T-helper 9 cell (primary cell): Measurements from ENCODE around the gene PIK3CD.

Source experiments
- DNase-seq: peaks from one replicate; pipeline ENCODE4 v3.0.0-alpha.2; 2020
- total RNA-seq, 2 donors: gene quantifications; one replicate each; lab custom pipeline; 2026; lab: John Stamatoyannopoulos, UW

PIK3CD gene
- total RNA-seq, result 412 to 468 reads per million in 2 donors

DNA sequence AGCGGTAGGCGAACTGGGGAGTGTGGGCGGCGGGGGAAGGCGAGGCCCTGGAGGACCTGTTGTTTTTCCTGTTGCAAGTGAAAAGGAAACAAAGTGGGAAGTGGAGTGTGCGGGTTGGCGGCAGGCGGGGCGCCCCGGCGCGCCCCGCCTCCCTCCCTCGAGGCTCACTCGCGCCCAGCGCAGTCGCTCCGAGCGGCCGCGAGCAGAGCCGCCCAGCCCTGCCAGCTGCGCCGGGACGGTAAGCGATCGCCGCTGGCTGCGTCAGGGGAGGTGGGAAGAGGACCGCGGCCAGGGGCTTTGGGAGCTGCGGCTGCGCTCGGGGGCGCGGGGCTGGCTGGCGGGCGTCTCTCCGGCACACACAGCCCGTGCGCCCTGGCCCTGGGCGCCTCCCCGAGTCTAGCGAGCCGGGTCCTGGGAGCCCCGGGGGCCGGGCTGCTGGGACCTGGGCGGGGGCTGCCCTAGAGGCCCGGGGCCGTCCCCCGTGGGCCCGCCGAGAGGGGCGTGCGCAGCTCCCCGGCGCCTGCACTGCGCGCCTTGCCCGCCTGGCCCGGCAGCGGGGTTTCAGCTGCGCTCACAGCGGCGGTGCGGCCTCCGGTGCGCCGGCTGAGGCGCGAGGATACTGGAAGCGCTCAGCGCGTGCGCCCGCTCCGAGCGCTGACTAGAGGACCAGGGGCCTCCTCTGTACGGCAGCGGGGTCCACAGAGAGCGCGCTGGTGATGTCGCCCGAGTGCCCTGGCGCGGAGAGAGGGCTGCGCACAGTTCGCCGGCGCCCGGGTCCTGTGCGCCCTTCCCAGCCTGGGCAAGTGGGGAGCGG, at the start of gene PIK3CD:
TSS of gene PIK3CD (plus strand) at position 167 of the 814 bp plus-strand sequence. CDS start 58,725 bp downstream, outside the sequence.
- peak; percentile 34 for DNase-seq

DNA sequence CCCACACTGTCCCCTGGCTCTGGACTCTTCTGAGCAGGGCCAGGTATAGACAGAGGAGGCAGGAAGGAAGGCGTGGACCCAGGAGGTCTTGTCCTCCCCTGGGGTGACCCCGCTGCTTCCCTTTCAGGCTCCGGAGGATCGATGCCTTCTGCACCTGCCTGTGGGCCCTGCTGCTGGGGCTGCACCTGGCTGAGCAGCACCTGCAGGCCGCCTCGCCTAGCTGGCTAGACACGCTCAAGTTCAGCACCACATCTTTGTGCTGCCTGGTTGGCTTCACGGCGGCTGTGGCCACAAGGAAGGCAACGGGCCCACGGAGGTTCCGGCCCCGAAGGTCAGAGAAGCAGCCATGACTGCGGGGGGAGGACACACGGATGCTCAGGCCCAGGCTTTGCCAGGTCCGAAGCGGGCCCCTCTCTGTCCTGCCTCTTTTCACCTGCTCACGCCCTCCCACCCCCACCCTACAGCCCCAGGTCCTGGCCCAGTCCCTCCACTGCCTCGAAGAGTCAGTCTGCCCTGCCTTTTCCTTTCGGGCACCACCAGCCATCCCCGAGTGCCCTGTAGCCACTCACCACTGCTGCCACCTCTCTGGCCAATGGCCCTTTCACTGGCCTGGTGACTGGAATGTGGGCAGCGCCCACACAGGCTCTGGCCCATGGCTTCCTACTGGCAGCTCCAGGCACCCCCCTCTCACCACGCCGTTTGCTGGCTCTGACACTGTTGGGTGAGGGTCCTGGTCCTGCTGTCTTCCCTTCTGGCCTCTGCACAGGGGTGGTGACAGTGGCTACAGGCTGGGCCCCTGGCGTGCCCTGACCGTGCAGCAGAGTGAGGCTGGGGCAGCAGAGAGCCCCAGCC, 49.4 kb upstream of the PIK3CD start:
- no peak for DNase-seq

GRCh38 chr1:9602794-9603167, 48.8 kb upstream of the PIK3CD start:
- no peak for DNase-seq

- DNase-seq, result no peak
These were observed 48.2 kb upstream of the PIK3CD start for GRCh38 chr1:9603307-9603706.

DNA sequence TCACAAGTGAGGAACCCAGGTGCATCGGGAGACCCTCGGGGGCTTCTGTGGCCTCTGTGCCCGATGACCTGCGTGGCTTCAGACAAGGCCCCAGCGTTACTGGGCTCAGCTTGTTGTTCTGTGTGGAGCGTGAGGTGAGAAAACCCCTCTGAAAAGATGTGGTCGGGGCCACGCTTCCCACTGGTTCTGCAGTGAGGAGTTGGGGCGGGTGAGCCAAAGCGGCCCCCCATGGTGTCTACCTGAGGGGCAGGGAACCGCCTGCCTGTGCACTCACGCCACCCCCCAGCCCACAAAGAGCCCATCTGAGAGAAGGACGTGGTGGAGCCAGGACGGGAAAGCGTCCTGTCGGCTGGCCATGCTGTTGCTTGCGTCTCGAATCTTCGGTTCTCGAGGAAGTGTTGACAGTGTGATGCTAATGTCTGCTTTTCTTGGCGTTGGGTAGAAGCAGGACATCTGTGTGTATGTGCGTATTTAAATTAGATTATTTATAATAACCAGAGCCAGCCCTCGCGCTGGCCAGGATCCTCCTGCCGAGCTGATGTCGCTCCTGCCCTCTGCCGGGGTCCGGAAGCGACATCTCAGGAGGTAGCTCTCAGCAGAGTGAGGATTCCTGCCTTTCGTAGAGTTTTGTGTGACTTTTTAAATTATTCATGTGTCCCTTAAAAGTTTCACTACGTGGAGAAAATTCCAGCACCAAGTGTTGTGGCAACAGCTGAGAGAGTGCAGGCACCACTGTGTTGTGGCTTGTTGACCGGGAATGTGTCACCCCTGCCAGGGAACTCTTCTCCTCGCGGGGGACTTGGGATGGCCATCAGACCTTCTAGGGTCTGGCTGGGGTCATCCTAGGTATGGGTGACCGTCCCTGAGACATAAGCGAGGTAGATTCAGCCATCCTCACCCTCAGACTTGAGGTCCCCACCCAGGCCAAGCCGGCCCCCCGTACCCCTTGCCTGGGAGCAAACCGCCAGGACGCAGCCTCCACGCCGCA, 47.5 kb upstream of the PIK3CD start:
- no peak for DNase-seq

- DNase-seq, result no peak
These were observed 46.7 kb upstream of the PIK3CD start for GRCh38 chr1:9604836-9605235.

DNA sequence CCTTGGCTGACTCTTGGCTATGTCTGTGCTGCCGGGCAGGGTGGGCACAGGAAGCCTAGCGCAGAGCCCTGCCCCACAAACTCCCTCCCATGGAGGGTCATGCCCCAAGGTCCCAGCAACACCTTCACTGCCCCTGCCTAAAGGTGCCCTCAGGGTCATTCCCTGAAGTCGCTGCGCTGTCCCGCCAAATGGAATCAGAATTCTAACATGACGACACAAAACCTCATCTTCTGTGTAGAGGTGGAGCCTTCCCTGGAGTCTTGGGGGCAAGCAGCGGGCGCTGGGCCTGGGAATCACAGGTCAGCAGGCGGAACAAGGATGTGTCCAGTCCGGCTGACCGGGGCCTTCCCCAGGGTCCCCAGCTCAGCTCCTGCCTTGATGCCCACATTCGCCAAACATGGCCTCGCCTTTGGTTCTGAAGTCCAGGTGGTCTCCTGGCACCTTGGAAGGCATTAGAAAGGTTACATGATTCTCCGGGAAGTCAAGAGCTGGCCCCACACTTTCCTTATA, 45.5 kb upstream of the PIK3CD start:
- no peak for DNase-seq

- DNase-seq, result no peak
These were observed 45.1 kb upstream of the PIK3CD start for GRCh38 chr1:9606458-9606857.

- DNase-seq, result no peak
These were observed 44.6 kb upstream of the PIK3CD start for GRCh38 chr1:9606948-9607347.

DNA sequence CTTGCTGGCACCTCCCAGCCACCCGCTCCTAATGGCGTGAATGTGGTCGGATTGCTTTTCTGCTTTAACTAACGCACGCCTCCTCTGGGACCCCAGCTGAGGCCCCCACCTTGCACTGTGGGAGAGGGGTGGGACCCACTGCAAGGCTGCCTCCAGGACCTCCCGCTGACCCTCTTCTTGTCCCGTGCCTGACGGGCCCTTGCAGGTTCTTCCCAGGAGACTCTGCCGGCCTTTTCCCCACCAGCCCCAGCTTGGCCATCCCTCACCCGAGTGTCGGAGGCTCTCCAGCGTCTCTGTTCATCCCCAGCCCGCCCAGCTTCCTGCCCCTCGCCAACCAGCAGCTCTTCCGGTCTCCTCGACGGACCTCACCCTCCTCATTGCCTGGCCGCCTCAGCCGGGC, 44.2 kb upstream of the PIK3CD start:
- no peak for DNase-seq

DNA sequence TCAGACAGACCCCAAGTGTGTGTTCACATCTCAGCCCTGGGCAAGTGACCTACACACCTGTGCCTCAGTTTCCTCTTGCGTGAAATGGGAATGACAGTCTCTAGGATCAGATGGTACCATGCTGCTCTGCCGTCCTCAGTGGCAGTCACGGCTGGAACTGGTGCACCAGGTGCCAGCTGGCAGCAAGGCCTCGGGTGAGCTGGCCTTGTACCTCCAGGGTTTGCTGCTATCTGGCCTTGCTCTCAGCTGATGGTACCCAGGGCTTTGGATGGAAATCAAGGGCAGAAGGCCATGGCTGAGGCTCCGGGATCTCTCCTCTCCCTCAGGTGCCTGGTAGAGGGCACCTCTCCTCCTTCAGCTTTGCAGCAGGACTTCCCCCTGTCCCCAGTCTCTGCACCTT, 41.5 kb upstream of the PIK3CD start:
- DNase-seq, result no peak

- DNase-seq, result no peak
These were observed 41.0 kb upstream of the PIK3CD start for GRCh38 chr1:9610548-9610947.

DNA sequence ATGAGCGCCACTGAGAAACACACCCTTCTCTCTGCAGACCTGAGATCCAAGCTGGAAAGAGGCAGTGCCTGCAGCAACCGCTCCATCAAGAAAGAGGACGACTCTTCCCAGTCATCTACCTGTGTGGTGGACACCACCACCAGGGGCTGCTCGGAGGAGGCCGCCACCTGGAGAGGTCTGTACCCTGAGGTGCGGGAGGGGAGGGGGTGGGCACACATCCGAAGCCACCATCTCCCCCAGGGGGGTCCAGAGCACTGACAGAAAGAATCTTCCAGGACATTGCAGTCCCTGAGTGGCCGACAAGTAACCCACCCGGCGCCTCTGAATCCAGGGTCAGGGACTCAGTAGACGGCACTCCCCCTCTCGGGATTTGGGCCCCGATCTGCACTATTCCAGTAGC, 39.8 kb upstream of the PIK3CD start:
- DNase-seq, result no peak

DNA sequence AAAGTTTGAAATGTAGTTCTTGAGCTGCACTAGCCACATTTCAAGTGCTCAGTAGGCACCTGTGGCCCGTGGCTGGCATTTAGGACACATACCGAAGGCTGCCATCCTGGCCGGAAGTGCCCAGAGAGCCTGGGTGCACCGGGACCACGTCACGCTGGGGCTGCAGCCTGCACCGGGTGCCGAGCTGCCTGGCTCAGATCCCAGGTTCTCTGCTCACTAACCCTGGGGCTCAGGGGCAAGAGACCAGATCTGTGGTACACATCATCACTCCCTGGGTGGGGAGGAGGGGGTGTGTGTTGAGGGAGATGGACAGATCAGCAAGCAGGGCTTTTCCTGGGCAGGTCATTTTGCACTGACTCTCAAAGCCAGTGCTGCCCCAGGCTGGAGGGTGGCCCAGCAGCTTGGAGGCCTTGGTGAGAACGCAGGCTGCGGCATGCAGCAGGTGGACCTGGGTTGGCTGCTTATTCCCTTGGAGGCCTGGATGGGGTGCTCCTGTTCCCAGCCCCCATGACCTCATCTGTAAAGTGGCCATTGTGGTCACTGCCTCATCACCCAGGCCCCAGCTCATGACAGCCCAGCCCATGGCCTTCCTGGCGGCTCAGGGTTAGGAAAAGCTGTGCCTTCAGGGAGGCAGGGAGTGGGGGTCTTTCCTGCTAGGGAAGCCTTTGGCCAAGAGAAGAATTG, 39.2 kb upstream of the PIK3CD start:
- DNase-seq, result no peak

DNA sequence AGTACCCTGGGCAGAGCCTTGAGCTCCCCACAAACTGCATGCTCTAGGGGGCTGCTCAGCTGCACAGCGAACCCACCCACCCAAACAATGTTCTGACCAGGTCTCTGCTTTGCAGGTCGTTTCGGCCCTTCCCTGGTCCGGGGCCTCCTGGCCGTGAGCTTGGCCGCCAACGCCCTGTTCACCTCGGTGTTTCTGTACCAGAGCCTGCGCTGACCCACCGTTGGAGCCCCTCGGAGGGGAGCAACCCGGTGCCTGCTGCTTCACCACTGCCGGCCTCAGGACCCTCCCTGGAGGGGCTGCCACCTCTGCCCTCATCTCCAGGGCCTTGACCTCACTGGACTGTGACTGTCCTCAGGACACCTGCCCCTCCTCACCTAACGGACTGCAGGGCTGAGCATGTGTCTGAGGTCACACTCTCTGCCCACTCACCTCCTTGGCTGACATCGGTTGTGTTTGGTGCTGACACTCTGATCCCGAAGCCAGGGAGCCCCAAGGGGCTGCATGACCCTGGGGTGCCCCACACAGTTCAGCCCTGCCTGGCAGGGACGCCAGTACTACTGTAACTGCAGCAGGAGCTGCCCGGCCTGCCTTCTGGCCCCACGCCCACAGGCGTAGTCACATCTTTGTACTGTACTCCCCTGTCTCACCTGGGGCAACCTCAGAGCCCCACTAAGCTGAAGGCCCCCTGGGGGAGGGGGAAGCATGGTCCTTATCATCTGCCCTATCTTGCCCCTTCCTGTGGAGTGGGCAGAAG, 38.5 kb upstream of the PIK3CD start:
- no peak for DNase-seq

- no peak for DNase-seq
These were observed 37.8 kb upstream of the PIK3CD start for GRCh38 chr1:9613625-9614299.

DNA sequence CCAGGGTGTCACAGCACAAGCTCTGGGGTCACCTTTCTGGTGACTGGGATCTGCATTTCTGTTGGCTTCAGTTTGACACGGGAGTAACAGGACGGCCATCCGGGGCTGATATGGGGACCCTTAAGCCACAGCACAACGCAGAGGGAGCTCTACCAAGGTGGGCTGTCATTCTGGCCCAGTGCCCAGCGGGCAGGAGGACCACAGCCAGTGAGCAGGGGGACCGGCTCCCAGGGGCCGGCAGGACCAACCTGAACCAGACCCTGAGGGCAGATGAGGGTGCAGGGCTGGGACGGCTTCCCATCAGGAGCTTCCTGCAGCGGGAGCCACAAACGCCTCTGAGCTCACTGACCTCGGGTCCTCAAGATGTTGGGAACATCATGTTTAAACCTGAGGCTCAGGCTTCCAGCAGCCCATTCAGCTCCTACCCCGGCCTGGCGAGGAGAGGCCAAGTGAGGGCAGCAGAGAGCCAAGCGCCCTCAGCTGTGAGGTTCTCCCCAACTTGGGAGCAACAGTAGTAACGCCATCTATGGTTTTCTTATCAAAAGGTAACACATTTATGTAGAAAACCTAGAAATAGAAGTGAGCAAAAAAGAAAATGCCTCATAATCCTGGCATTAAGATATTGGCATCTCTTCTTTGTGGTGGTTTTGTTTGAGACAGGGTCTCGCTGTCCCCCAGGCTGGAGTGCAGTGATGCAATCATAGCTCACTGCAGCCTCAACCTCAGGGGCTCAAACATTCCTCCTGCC, 36.0 kb upstream of the PIK3CD start:
- no peak for DNase-seq

GRCh38 chr1:9618909-9619679, 32.4 kb upstream of the PIK3CD start:
- no peak for DNase-seq

- no peak for DNase-seq
These were observed 30.5 kb upstream of the PIK3CD start for GRCh38 chr1:9621032-9621431.
